A673 (cell line): Measurements from ENCODE around the gene FAM241B.

Source experiments
- EZH2 ChIP-seq: fragments of 200-600 bp; sonication (generic); IDR thresholded peaks from 2 replicates; pipeline ENCODE4 v1.6.1; 2017; ENCODE audit warnings: borderline replicate concordance, low read depth, mild to moderate bottlenecking, mixed read lengths, antibody characterized with exemption, low read length; ENCODE audit not compliant: poor library complexity, severe bottlenecking
- TF ChIP-seq, protein P1 (sequence below): fragments of 300-800, 200-600 bp; sonication (generic); conservative IDR thresholded peaks from 2 replicates; pipeline ENCODE4 v1.5.1; 2017; ENCODE audit warnings: low read depth, mild to moderate bottlenecking, antibody characterized with exemption, low read length, moderate library complexity, mixed read lengths

DNA sequence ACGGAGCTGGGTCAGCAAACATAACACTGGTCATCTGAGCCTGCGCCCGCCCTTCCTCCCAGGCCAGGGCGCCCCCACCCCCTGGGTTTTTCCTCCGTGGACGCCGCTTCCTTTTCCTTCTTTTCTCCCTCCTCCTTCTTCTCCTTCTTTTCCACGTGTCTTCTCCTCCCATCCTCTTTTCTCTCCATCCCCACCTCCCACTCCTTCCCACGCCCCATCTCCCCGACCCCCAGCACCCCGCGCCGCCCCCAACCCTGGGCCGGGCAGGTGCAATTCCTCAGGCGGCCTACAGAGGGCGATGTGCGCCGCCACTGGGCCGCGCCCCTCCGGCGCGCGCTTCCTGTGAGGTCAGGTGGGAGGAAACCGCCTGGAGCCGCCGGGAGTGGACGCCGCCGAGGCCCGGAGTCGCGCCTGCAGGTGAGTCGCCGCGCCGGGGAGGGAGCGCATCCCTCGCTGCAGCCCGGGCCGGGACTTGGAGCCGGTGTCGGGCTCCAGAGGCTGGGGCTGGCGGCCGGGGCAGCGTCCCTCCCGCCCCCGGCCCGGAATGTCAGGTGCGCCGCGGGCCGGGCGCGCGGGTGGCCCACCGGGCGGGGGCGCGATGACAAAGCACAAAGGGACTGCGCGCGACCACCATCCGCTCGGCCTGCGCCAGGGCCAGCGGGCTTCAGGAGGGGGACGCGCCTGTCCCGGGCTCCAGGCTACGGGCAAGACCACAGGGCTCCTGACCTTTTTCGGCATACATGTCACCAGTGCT is at the start of gene FAM241B:
- TF ChIP-seq, protein P1, sequence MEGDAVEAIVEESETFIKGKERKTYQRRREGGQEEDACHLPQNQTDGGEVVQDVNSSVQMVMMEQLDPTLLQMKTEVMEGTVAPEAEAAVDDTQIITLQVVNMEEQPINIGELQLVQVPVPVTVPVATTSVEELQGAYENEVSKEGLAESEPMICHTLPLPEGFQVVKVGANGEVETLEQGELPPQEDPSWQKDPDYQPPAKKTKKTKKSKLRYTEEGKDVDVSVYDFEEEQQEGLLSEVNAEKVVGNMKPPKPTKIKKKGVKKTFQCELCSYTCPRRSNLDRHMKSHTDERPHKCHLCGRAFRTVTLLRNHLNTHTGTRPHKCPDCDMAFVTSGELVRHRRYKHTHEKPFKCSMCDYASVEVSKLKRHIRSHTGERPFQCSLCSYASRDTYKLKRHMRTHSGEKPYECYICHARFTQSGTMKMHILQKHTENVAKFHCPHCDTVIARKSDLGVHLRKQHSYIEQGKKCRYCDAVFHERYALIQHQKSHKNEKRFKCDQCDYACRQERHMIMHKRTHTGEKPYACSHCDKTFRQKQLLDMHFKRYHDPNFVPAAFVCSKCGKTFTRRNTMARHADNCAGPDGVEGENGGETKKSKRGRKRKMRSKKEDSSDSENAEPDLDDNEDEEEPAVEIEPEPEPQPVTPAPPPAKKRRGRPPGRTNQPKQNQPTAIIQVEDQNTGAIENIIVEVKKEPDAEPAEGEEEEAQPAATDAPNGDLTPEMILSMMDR: peak; percentile 96
- no peak for TF ChIP-seq EZH2
